T-cell (primary cell): ENCODE results near the gene RPL37A. TPM values are rescaled to one million over a fixed set of nuclear protein-coding genes. Genes with fewer than 3 reads are reported as not detected.

ENCODE experiments used
- ATAC-seq, 4 experiments: fragments of 200-7000 bp in 3 of 4; fragments of 150-1000 bp in 1 of 4; cut with Tn5 transposase; replicated peaks in 1 of 4; 1 replicate in 3 of 4; 2 replicates in 1 of 4; pipeline ENCODE4 v1.10.0; 2021; ENCODE audit warnings: moderate library complexity in 3 of 4, mild to moderate bottlenecking in 2 of 4, moderate number of reproducible peaks in 1 of 4
- CTCF ChIA-PET, 2 donors: fragments of 300-600 bp; sonication (Branson Sonifier 250); formaldehyde crosslinking; loops; one replicate each; lab custom pipeline; 2022; ENCODE audit warnings: antibody characterized with exemption in 2 of 2; lab: Charles Lee
- POLR2A ChIA-PET, 2 donors: fragments of 300-600 bp; sonication (Branson Sonifier 250); formaldehyde crosslinking; loops; one replicate each; lab custom pipeline; 2022; ENCODE audit warnings: antibody characterized with exemption in 2 of 2; lab: Charles Lee
- DNase-seq, 35 experiments: peaks; one replicate each; pipeline versions ENCODE4 v3.0.0 to v3.0.0-alpha.2; 2013 to 2023
- H3K27ac ChIP-seq: one replicate; pipeline ENCODE4 v1.5.1; 2013; ENCODE audit warnings: low read length
- H3K27me3 ChIP-seq, 2 experiments: replicated peaks in 1 of 2; 1 replicate in 1 of 2; 2 replicates in 1 of 2; pipeline versions ENCODE4 v1.6.1 to v1.7.0; 2013; ENCODE audit warnings: low read length in 1 of 2, mixed read lengths in 1 of 2; ENCODE audit not compliant: control insufficient read depth in 2 of 2, insufficient read depth in 2 of 2; ENCODE audit errors: extremely low read depth in 1 of 2
- H3K36me3 ChIP-seq, 2 donors: 1 replicate in 1 of 2; 2 replicates in 1 of 2; pipeline versions ENCODE4 v1.6.1 to v1.7.0; 2013; ENCODE audit warnings: low read length in 1 of 2; ENCODE audit not compliant: control insufficient read depth in 2 of 2, insufficient read depth in 1 of 2; ENCODE audit errors: extremely low read depth in 1 of 2
- H3K4me1 ChIP-seq, 2 experiments: 1 replicate in 1 of 2; 2 replicates in 1 of 2; pipeline versions ENCODE4 v1.6.1 to v1.7.0; 2013; ENCODE audit warnings: low read length in 2 of 2, mixed read lengths in 1 of 2; ENCODE audit not compliant: insufficient read depth in 2 of 2, control insufficient read depth in 1 of 2; ENCODE audit errors: extremely low read depth in 1 of 2
- H3K4me3 ChIP-seq, 2 donors: 1 replicate in 1 of 2; 2 replicates in 1 of 2; pipeline versions ENCODE4 v1.5.1 to v1.7.0; 2013; ENCODE audit warnings: mild to moderate bottlenecking in 2 of 2, low read length in 1 of 2, moderate library complexity in 1 of 2; ENCODE audit not compliant: control insufficient read depth in 1 of 2; ENCODE audit errors: extremely low read depth in 1 of 2
- H3K9me3 ChIP-seq: 2 replicates; pipeline ENCODE4 v1.7.0; 2013
- H3K27ac Mint-ChIP-seq, 2 donors: one replicate each; pipeline ENCODE4 v1.8.0; 2020 to 2021; ENCODE audit warnings: mild to moderate bottlenecking in 2 of 2, mixed read lengths in 2 of 2
- H3K27me3 Mint-ChIP-seq, 2 donors: one replicate each; pipeline ENCODE4 v1.8.0; 2021 to 2022; ENCODE audit warnings: mixed read lengths in 2 of 2
- H3K36me3 Mint-ChIP-seq: one replicate; pipeline ENCODE4 v1.8.0; 2021; ENCODE audit warnings: mixed read lengths
- H3K4me1 Mint-ChIP-seq, 3 donors: one replicate each; pipeline ENCODE4 v1.8.0; 2020 to 2022; ENCODE audit warnings: mixed read lengths in 3 of 3, mild to moderate bottlenecking in 1 of 3
- H3K4me3 Mint-ChIP-seq, 3 donors: one replicate each; pipeline ENCODE4 v1.8.0; 2020 to 2022; ENCODE audit warnings: mild to moderate bottlenecking in 3 of 3, mixed read lengths in 3 of 3, moderate library complexity in 3 of 3
- H3K9me3 Mint-ChIP-seq, 3 donors: one replicate each; pipeline ENCODE4 v1.8.0; 2020 to 2022; ENCODE audit warnings: mixed read lengths in 3 of 3
- WGBS: methylation state at CpG from one replicate; pipeline ENCODE4 v1.1.5; 2013; ENCODE audit warnings: missing lambda C conversion rate; ENCODE audit not compliant: insufficient coverage; 5-methylcytosine and 5-hydroxymethylcytosine counted together
- total RNA-seq, 35 experiments: library from RNA in 6 of 35; stranded (reverse) in 6 of 35; fragments of 120-200 nt in 1 of 35; gene quantifications; one replicate each; pipeline versions ENCODE4 v1.2.1 to v1.2.4 and lab custom pipeline; 2013 to 2026

The RPL37A gene
- total RNA-seq, 5 donors from 2014 or later (not counting 1 experiment from before 2014, with no cell fraction given), result 3,102 to 3,715 (median 3,468) TPM

DNA sequence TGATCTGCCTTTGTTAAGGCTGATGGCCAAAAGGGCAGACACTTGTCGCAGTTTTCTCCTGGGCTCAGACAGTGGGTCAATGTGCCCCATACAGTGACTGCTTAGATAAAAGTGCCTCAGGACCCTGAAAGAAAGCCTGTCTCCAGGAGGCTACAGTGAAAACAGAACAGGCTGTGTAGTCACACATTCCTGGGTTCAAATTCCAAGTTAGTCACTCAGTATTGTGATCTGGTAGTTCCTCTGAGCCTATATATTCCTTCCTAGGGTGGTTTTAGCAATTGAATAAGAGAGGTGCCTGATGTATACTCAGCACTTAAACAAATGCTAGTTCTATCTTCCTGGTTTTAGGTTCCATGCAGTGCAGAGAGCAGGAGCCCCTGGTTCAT, 54.4 kb downstream of the RPL37A start:
- H3K27ac ChIP-seq, result no peak overlapping the region
- ATAC-seq (no peak), DNase-seq (no peak)
- H3K36me3 Mint-ChIP-seq, result no peaks in the 10 kb centered on the region
- no peak overlapping the region for H3K4me3 Mint-ChIP-seq
- H3K27me3 Mint-ChIP-seq, result peaks cover 0 to 9% of the 10 kb centered on the region in 2 donors
- H3K36me3 ChIP-seq, result no peaks in the 10 kb centered on the region
- H3K27me3 ChIP-seq, result no peaks in the 10 kb centered on the region
- no peaks in the 10 kb centered on the region for H3K9me3 ChIP-seq
- POLR2A ChIA-PET, result no interaction called here
- H3K4me1 Mint-ChIP-seq, result peaks cover 0 to 6% (median 0%) of the 10 kb centered on the region in 3 donors
- no peak overlapping the region for H3K4me3 ChIP-seq
- CTCF ChIA-PET, result no interaction called here
- WGBS, result 100% methylated on average over 1 of the region's 1 CpG
- no peak overlapping the region for H3K27ac Mint-ChIP-seq
- peaks cover 0 to 23% of the 10 kb centered on the region in 2 experiments for H3K4me1 ChIP-seq
- H3K9me3 Mint-ChIP-seq, result no peaks in the 10 kb centered on the region

Other genes with a start within 250 kb of the RPL37A start
- not detected for gene MARCHF4, start 126.4 kb upstream of the RPL37A start, total RNA-seq
- 10 to 100 TPM; 17.2 to 30.5 (median 25.4) TPM for gene SMARCAL1, start 86.4 kb upstream of the RPL37A start, total RNA-seq
- 1 to 10 TPM in 2 of 5 donors, under 1 TPM in 1, not detected in 2; 0.46 to 2.1 (median 1.8) TPM for gene IGFBP2, start 134.6 kb downstream of the RPL37A start, total RNA-seq
- 1 to 10 TPM in 3 of 5 donors, not detected in 2; 3.3 to 6.6 (median 4.1) TPM for gene IGFBP5, start 196.7 kb downstream of the RPL37A start, total RNA-seq